SH-SY5Y (cell line): Measurements from ENCODE around the gene NEK7.

Experiments used
- GATA2 ChIP-seq: IDR thresholded peaks from 2 replicates; pipeline ENCODE4 v1.6.1; 2011; ENCODE audit warnings: mild to moderate bottlenecking, low read depth, low read length
- GATA3 ChIP-seq: IDR thresholded peaks from 2 replicates; pipeline ENCODE4 v1.6.1; 2011; ENCODE audit warnings: low read depth, mild to moderate bottlenecking, low read length, moderate library complexity

GRCh38 chr1:198160222-198160621 is 3.4 kb downstream of the NEK7 start:
- no peak for TF ChIP-seq GATA2
- TF ChIP-seq GATA3, result no peak
